Mesenchymal stem cell (in vitro differentiated cells and primary cell): Measurements from ENCODE around the gene SLC1A5.
"Not testable (repeated sequence)": the region's sequence is repeated elsewhere in the genome, so short reads cannot be mapped to it uniquely, and the experiment has no call there.

Source experiments
- DNase-seq: peaks from one replicate; pipeline ENCODE4 v3.0.0-alpha.2; 2013
- H2AFZ ChIP-seq: one replicate; pipeline ENCODE4 v1.6.1; 2013; ENCODE audit warnings: low read depth, mild to moderate bottlenecking, control low read depth, inconsistent platforms, low read length, moderate library complexity
- H2AK5ac ChIP-seq: 2 replicates; pipeline ENCODE4 v1.6.1; 2013; ENCODE audit warnings: low read length, moderate library complexity, mild to moderate bottlenecking, inconsistent platforms; ENCODE audit not compliant: severe bottlenecking
- H2BK120ac ChIP-seq: one replicate; pipeline ENCODE4 v1.6.1; 2013; ENCODE audit warnings: low read depth, mild to moderate bottlenecking, inconsistent platforms, low read length, moderate library complexity
- H2BK12ac ChIP-seq, 2 experiments: one replicate each; pipeline ENCODE4 v1.6.1; 2013; ENCODE audit warnings: inconsistent platforms in 2 of 2, low read length in 2 of 2, mild to moderate bottlenecking in 2 of 2, moderate library complexity in 2 of 2, control low read depth in 1 of 2
- H2BK15ac ChIP-seq: one replicate; pipeline ENCODE4 v1.6.1; 2013; ENCODE audit warnings: mild to moderate bottlenecking, low read depth, inconsistent platforms; ENCODE audit not compliant: poor library complexity, severe bottlenecking
- H2BK5ac ChIP-seq: 2 replicates; pipeline ENCODE4 v1.6.1; 2013; ENCODE audit warnings: low read depth, mild to moderate bottlenecking, low read length, control low read depth, inconsistent platforms; ENCODE audit not compliant: poor library complexity, severe bottlenecking
- H3K14ac ChIP-seq, 2 experiments: one replicate each; pipeline ENCODE4 v1.6.1; 2013; ENCODE audit warnings: inconsistent platforms in 2 of 2, low read length in 2 of 2, control low read depth in 1 of 2, mild to moderate bottlenecking in 1 of 2, moderate library complexity in 1 of 2
- H3K18ac ChIP-seq, 2 experiments: one replicate each; pipeline ENCODE4 v1.6.1; 2013; ENCODE audit warnings: inconsistent platforms in 2 of 2, low read length in 2 of 2, control low read depth in 1 of 2, low read depth in 1 of 2, mild to moderate bottlenecking in 1 of 2
- H3K23ac ChIP-seq, 2 experiments: one replicate each; pipeline ENCODE4 v1.6.1; 2013; ENCODE audit warnings: inconsistent platforms in 2 of 2, low read length in 2 of 2, mild to moderate bottlenecking in 2 of 2, moderate library complexity in 2 of 2, control low read depth in 1 of 2
- H3K27ac ChIP-seq: 2 replicates; pipeline ENCODE4 v1.5.1; 2013; ENCODE audit warnings: mild to moderate bottlenecking, moderate library complexity, low read length, control low read depth, inconsistent platforms; ENCODE audit not compliant: poor library complexity, severe bottlenecking
- H3K27me3 ChIP-seq, 2 experiments: 2 replicates each; pipeline versions ENCODE4 v1.6.1 to v1.7.0; 2013; ENCODE audit warnings: low read length in 2 of 2, mild to moderate bottlenecking in 2 of 2, moderate library complexity in 2 of 2, control low read depth in 1 of 2, inconsistent platforms in 1 of 2; ENCODE audit not compliant: control insufficient read depth in 1 of 2, insufficient read depth in 1 of 2
- H3K36me3 ChIP-seq, 2 experiments: 2 replicates each; pipeline versions ENCODE4 v1.6.1 to v1.7.0; 2013; ENCODE audit warnings: low read length in 2 of 2, control low read depth in 1 of 2, inconsistent platforms in 1 of 2, low read depth in 1 of 2, mild to moderate bottlenecking in 1 of 2; ENCODE audit not compliant: insufficient read depth in 2 of 2, control insufficient read depth in 1 of 2
- H3K4ac ChIP-seq, 2 experiments: one replicate each; pipeline ENCODE4 v1.6.1; 2013; ENCODE audit warnings: inconsistent platforms in 2 of 2, low read length in 2 of 2, mild to moderate bottlenecking in 2 of 2, moderate library complexity in 2 of 2, control low read depth in 1 of 2, low read depth in 1 of 2
- H3K4me1 ChIP-seq: 2 replicates; pipeline ENCODE4 v1.6.1; 2013; ENCODE audit warnings: low read depth, low read length, control low read depth; ENCODE audit not compliant: control insufficient read depth, insufficient read depth
- H3K4me2 ChIP-seq: 2 replicates; pipeline ENCODE4 v1.6.1; 2013; ENCODE audit warnings: low read length, mild to moderate bottlenecking, inconsistent platforms; ENCODE audit not compliant: poor library complexity, severe bottlenecking
- H3K4me3 ChIP-seq, 2 experiments: 2 replicates each; pipeline versions ENCODE4 v1.5.1 to v1.7.0; 2013; ENCODE audit warnings: low read length in 2 of 2, mild to moderate bottlenecking in 2 of 2, control low read depth in 1 of 2, low read depth in 1 of 2; ENCODE audit not compliant: insufficient read depth in 1 of 2
- H3K79me1 ChIP-seq: replicated peaks from 2 replicates; pipeline ENCODE4 v1.6.1; 2013; ENCODE audit warnings: mild to moderate bottlenecking, control low read depth, low read length, inconsistent platforms; ENCODE audit not compliant: poor library complexity, severe bottlenecking
- H3K9ac ChIP-seq: 2 replicates; pipeline ENCODE4 v1.7.0; 2013; ENCODE audit warnings: mild to moderate bottlenecking, low read length, moderate library complexity
- H3K9me3 ChIP-seq: 2 replicates; pipeline ENCODE4 v1.7.0; 2013; ENCODE audit warnings: mild to moderate bottlenecking, low read length; ENCODE audit not compliant: control insufficient read depth
- H4K8ac ChIP-seq: one replicate; pipeline ENCODE4 v1.6.1; 2013; ENCODE audit warnings: inconsistent platforms, mild to moderate bottlenecking, low read length, moderate library complexity
- H4K91ac ChIP-seq: one replicate; pipeline ENCODE4 v1.6.1; 2013; ENCODE audit warnings: mild to moderate bottlenecking, low read length, inconsistent platforms
- WGBS: methylation state at CpG from one replicate; pipeline ENCODE4 v1.1.7; 2013; ENCODE audit warnings: mixed read lengths; 5-methylcytosine and 5-hydroxymethylcytosine counted together

Gene SLC1A5

GRCh38 chr19:46777956-46778645 lies 10.3 kb downstream of the SLC1A5 start:
- H3K4ac ChIP-seq, H3K14ac ChIP-seq, H3K23ac ChIP-seq, H4K91ac ChIP-seq, H2BK12ac ChIP-seq, H3K18ac ChIP-seq, H2AK5ac ChIP-seq, H2BK120ac ChIP-seq, H2BK15ac ChIP-seq, DNase-seq, H2AFZ ChIP-seq, H3K4me2 ChIP-seq, H3K27ac ChIP-seq, H3K4me1 ChIP-seq, H3K4me3 ChIP-seq, H3K9me3 ChIP-seq, H2BK5ac ChIP-seq, H3K27me3 ChIP-seq, H3K9ac ChIP-seq: not testable (repeated sequence)
- peak overlapping the region; percentile 67 for H4K8ac ChIP-seq
- peaks cover 77% of the 10 kb centered on the region in 2 experiments for H3K36me3 ChIP-seq
- WGBS, result 96% methylated on average over 9 of the region's 12 CpGs
- H3K79me1 ChIP-seq, result peaks cover 27% of the 10 kb centered on the region

GRCh38 chr19:46776927-46777911 lies 11.2 kb downstream of the SLC1A5 start:
- no peak overlapping the region for H2BK15ac ChIP-seq
- peaks cover 20% of the 10 kb centered on the region for H3K79me1 ChIP-seq
- no peak overlapping the region for H3K4ac ChIP-seq
- H3K4me2 ChIP-seq, result no peak overlapping the region
- H2AFZ ChIP-seq, result no peak overlapping the region
- no peak overlapping the region for H2BK5ac ChIP-seq
- H3K9ac ChIP-seq, result no peak overlapping the region
- DNase-seq, result no peak
- no peak overlapping the region for H3K18ac ChIP-seq
- H2AK5ac ChIP-seq, result no peak overlapping the region
- no peaks in the 10 kb centered on the region for H3K27me3 ChIP-seq
- peaks cover 1% of the 10 kb centered on the region for H3K4me1 ChIP-seq
- H2BK12ac ChIP-seq, result no peak overlapping the region
- H3K36me3 ChIP-seq, result peaks cover 68 to 71% of the 10 kb centered on the region in 2 experiments
- H3K4me3 ChIP-seq, result peak overlapping the region in 1 of 2 experiments; percentile 0
- H3K14ac ChIP-seq, result no peak overlapping the region
- H3K9me3 ChIP-seq, result no peaks in the 10 kb centered on the region
- H3K27ac ChIP-seq, result no peak overlapping the region
- H4K8ac ChIP-seq, result peak overlapping the region; percentile 19
- H4K91ac ChIP-seq, result no peak overlapping the region
- no peak overlapping the region for H3K23ac ChIP-seq
- no peak overlapping the region for H2BK120ac ChIP-seq
- over 99% methylated on average over 28 of the region's 33 CpGs for WGBS

DNA sequence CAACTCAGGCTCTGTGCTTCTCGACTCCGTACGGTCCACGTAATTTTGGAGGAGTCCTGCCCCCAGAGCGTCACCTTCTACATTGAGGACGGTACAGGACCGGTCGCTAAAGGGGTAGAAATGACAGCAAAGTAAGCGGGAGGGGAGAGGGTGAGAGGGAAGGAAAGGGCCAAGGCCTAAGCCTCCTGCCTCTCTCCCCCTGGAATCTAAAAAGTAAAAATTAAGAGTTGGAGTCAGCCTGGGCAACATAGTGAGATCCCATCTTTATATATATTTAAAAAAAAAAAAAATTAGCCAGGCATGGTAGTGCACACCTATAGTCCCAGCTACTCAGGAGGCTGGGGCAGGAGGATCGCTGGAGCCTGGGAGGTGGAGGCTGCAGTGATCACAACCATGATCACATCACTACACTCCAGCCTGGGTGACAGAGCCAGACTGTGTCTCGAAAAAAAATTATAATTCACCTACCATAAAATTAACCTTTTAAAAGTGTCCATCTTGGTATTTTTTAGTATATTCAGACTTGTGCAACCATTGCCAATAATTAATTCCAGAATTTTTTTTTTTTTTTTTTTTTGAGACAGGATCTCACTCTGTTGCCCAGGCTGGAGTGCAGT lies 12.6 kb downstream of the SLC1A5 start:
- Histone ChIP-seq H2BK5ac (no peak overlapping the region), H3K14ac (no peak overlapping the region), H3K79me1 (peaks cover 13% of the 10 kb centered on the region), H3K4me1 (peaks cover 1% of the 10 kb centered on the region), H3K4ac (no peak overlapping the region), H3K27me3 (no peaks in the 10 kb centered on the region), H2AK5ac (no peak overlapping the region), H3K9me3 (no peaks in the 10 kb centered on the region), H3K23ac (no peak overlapping the region), H4K8ac (no peak overlapping the region), H2BK15ac (no peak overlapping the region), H2BK120ac (no peak overlapping the region), H2BK12ac (no peak overlapping the region), H4K91ac (no peak overlapping the region), H3K4me3 (no peak overlapping the region), H2AFZ (no peak overlapping the region), H3K9ac (no peak overlapping the region), H3K36me3 (peaks cover 60 to 65% of the 10 kb centered on the region in 2 experiments), H3K18ac (no peak overlapping the region), H3K4me2 (no peak overlapping the region), H3K27ac (no peak overlapping the region)
- no peak for DNase-seq
- WGBS, result 89% methylated on average over 10 of the region's 11 CpGs

DNA sequence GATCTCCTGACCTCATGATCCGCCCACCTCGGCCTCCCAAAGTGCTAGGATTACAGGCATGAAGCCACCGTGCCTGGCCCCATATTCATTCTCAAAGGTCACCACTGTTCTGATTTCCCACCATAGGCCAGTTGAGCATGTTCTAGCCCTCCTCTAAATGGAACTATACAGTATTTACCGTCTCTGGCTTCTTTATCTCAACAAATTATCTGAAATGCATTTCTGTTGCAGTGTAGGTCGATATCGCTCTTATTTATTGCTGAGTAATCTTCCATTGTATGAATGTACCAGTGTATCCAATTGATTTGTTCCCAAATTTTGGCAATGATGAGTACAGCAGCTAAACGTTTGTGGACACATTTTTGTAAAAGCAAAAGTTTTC lies 15.4 kb downstream of the SLC1A5 start:
- no peak overlapping the region for H2AFZ ChIP-seq
- no peak overlapping the region for H2BK120ac ChIP-seq
- no peak overlapping the region for H2BK15ac ChIP-seq
- no peaks in the 10 kb centered on the region for H3K4me1 ChIP-seq
- H3K4ac ChIP-seq, result no peak overlapping the region
- no peak overlapping the region for H4K91ac ChIP-seq
- peaks cover 3% of the 10 kb centered on the region for H3K79me1 ChIP-seq
- no peak overlapping the region for H3K4me3 ChIP-seq
- H2AK5ac ChIP-seq, result no peak overlapping the region
- no peak overlapping the region for H3K18ac ChIP-seq
- WGBS, result 87% methylated on average over 5 of the region's 7 CpGs
- no peak overlapping the region for H3K4me2 ChIP-seq
- H2BK12ac ChIP-seq, result no peak overlapping the region
- H3K14ac ChIP-seq, result no peak overlapping the region
- no peak overlapping the region for H3K9ac ChIP-seq
- no peaks in the 10 kb centered on the region for H3K9me3 ChIP-seq
- H3K27ac ChIP-seq, result no peak overlapping the region
- no peaks in the 10 kb centered on the region for H3K27me3 ChIP-seq
- H3K23ac ChIP-seq, result no peak overlapping the region
- H3K36me3 ChIP-seq, result peaks cover 40% of the 10 kb centered on the region in 2 experiments
- no peak for DNase-seq
- no peak overlapping the region for H4K8ac ChIP-seq
- H2BK5ac ChIP-seq, result no peak overlapping the region
